Progenitor cell of endocrine pancreas (in vitro differentiated cells): ENCODE results near the gene WDR20. TPM values are rescaled to one million over a fixed set of nuclear protein-coding genes. Genes with fewer than 3 reads are reported as not detected.

Experiments
- DNase-seq: peaks from one replicate; pipeline ENCODE4 v3.0.0; 2021; ENCODE audit warnings: low spot score; ENCODE audit not compliant: unreplicated experiment
- H3K27ac Mint-ChIP-seq: 2 replicates; pipeline ENCODE4 v1.8.0; 2021; ENCODE audit warnings: mild to moderate bottlenecking, moderate library complexity, mixed read lengths
- H3K27me3 Mint-ChIP-seq: 2 replicates; pipeline ENCODE4 v1.8.0; 2021; ENCODE audit warnings: mixed read lengths
- H3K36me3 Mint-ChIP-seq: 2 replicates; pipeline ENCODE4 v1.8.0; 2022; ENCODE audit warnings: mixed read lengths; ENCODE audit not compliant: insufficient read depth
- H3K4me1 Mint-ChIP-seq: 2 replicates; pipeline ENCODE4 v1.8.0; 2021; ENCODE audit warnings: low read depth, mixed read lengths
- H3K4me3 Mint-ChIP-seq: 2 replicates; pipeline ENCODE4 v1.8.0; 2021; ENCODE audit warnings: low read depth, mild to moderate bottlenecking, moderate library complexity, mixed read lengths
- H3K9me3 Mint-ChIP-seq: 2 replicates; pipeline ENCODE4 v1.8.0; 2021; ENCODE audit warnings: low read depth, mixed read lengths
- total RNA-seq: library from RNA; stranded (reverse); gene quantifications from 2 replicates; pipeline ENCODE4 v1.2.1, GENCODE V29; 2021
- TF ChIP-seq, protein P1 (sequence below): fragments of 200-600 bp; sonication (generic); IDR thresholded peaks from one replicate; pipeline ENCODE4 v1.5.0; 2021; ENCODE audit warnings: antibody characterized with exemption, mild to moderate bottlenecking; ENCODE audit not compliant: unreplicated experiment

The WDR20 gene
- total RNA-seq, 1 donor from 2014 or later, result 34.9 TPM

GRCh38 chr14:102184316-102185035, 44.8 kb downstream of the WDR20 start:
- TF ChIP-seq, protein P1, sequence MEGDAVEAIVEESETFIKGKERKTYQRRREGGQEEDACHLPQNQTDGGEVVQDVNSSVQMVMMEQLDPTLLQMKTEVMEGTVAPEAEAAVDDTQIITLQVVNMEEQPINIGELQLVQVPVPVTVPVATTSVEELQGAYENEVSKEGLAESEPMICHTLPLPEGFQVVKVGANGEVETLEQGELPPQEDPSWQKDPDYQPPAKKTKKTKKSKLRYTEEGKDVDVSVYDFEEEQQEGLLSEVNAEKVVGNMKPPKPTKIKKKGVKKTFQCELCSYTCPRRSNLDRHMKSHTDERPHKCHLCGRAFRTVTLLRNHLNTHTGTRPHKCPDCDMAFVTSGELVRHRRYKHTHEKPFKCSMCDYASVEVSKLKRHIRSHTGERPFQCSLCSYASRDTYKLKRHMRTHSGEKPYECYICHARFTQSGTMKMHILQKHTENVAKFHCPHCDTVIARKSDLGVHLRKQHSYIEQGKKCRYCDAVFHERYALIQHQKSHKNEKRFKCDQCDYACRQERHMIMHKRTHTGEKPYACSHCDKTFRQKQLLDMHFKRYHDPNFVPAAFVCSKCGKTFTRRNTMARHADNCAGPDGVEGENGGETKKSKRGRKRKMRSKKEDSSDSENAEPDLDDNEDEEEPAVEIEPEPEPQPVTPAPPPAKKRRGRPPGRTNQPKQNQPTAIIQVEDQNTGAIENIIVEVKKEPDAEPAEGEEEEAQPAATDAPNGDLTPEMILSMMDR, result no peak
- no peak for DNase-seq
- H3K27ac Mint-ChIP-seq, result peak overlapping the region; percentile 58
- no peaks in the 10 kb centered on the region for H3K9me3 Mint-ChIP-seq
- H3K27me3 Mint-ChIP-seq, result no peaks in the 10 kb centered on the region
- H3K36me3 Mint-ChIP-seq, result no peaks in the 10 kb centered on the region
- H3K4me1 Mint-ChIP-seq, result peaks cover 27% of the 10 kb centered on the region
- H3K4me3 Mint-ChIP-seq, result no peak overlapping the region

DNA sequence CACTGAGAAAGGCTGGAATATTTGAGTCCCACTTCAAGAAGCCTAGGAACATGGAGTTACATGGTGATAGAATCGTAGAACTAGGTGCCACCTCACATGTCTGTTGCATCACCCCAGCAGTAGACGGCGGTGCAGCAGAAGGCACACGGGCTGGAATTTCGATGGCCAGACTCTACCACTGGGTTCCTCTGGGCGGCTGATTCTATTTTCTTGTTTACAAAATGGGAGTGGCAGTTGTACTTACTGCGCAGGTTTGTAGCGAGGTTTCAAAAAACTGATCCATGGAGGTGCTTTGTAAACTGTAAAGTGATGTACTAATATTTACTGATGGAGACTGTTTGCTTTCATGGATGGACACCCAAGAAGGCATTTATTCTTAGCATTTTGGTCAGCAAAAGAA, 45.7 kb downstream of the WDR20 start:
- TF ChIP-seq, protein P1, result no peak
- Mint-ChIP-seq H3K4me1 (peaks cover 31% of the 10 kb centered on the region), H3K36me3 (no peaks in the 10 kb centered on the region), H3K9me3 (no peaks in the 10 kb centered on the region), H3K27me3 (no peaks in the 10 kb centered on the region), H3K27ac (peak overlapping the region; percentile 75), H3K4me3 (no peak overlapping the region)
- no peak for DNase-seq

- Mint-ChIP-seq H3K36me3 (no peaks in the 10 kb centered on the region), H3K27ac (peak overlapping the region; percentile 69), H3K4me3 (no peak overlapping the region), H3K9me3 (no peaks in the 10 kb centered on the region), H3K4me1 (peaks cover 41% of the 10 kb centered on the region), H3K27me3 (no peaks in the 10 kb centered on the region)
- DNase-seq, result no peak
- TF ChIP-seq, protein P1, result no peak
These were observed 47.3 kb downstream of the WDR20 start for GRCh38 chr14:102187044-102187443.

- H3K4me3 Mint-ChIP-seq, result no peak overlapping the region
- H3K27ac Mint-ChIP-seq, result peak overlapping the region; percentile 69
- H3K36me3 Mint-ChIP-seq, result no peaks in the 10 kb centered on the region
- DNase-seq, result no peak
- TF ChIP-seq, protein P1, result no peak
- H3K27me3 Mint-ChIP-seq, result no peaks in the 10 kb centered on the region
- peaks cover 41% of the 10 kb centered on the region for H3K4me1 Mint-ChIP-seq
- H3K9me3 Mint-ChIP-seq, result no peaks in the 10 kb centered on the region
These were observed 47.9 kb downstream of the WDR20 start for GRCh38 chr14:102187568-102188001.

GRCh38 chr14:102188187-102188586, 48.5 kb downstream of the WDR20 start:
- TF ChIP-seq, protein P1, result no peak
- Mint-ChIP-seq H3K4me3 (no peak overlapping the region), H3K9me3 (no peaks in the 10 kb centered on the region), H3K27me3 (no peaks in the 10 kb centered on the region), H3K36me3 (no peaks in the 10 kb centered on the region), H3K4me1 (peaks cover 41% of the 10 kb centered on the region), H3K27ac (no peak overlapping the region)
- DNase-seq, result no peak
